Lower leg skin (tissue), 4 donors: ENCODE measurements around the gene OR5B12. TPM values are rescaled to one million over a fixed set of nuclear protein-coding genes. Genes with fewer than 3 reads are reported as not detected.
"Not testable (repeated sequence)": the region's sequence is repeated elsewhere in the genome, so short reads cannot be mapped to it uniquely, and the experiment has no call there.

Experiments used
- DNase-seq, 2 donors: peaks; one replicate each; pipeline ENCODE4 v3.0.0-alpha.2; 2019; ENCODE audit warnings: low spot score in 2 of 2
- H3K4me3 ChIP-seq: fragments of 200-600 bp; sonication (generic); 2 replicates; pipeline ENCODE4 v1.5.1; 2017; ENCODE audit warnings: mild to moderate bottlenecking, low read depth; ENCODE audit not compliant: poor library complexity, severe bottlenecking
- POLR2A ChIP-seq, 2 donors: fragments of 450-650 bp; IDR thresholded peaks; one replicate each; pipeline ENCODE4 v1.6.1; 2016 to 2017; ENCODE audit warnings: antibody characterized with exemption in 2 of 2, mild to moderate bottlenecking in 1 of 2, moderate library complexity in 1 of 2
- WGBS, 2 donors: methylation state at CpG; one replicate each; pipeline ENCODE4 v1.1.5; 2018; 5-methylcytosine and 5-hydroxymethylcytosine counted together
- intact Hi-C: fragments of 100-400 bp; cut with DNase I; formaldehyde crosslinking; loops from one replicate; pipeline ENCODE4 v1.15.0; 2023; ENCODE audit warnings: low total_unique reads
- total RNA-seq, 4 donors: library from RNA; depleted of rRNA; stranded (reverse); fragments of >200 nt; gene quantifications; one replicate each; pipeline ENCODE4 v1.1.0, GENCODE V29; 2016
- TF ChIP-seq, protein P1 (sequence below), 3 donors: fragments of 450-650 bp; IDR thresholded peaks; one replicate each; pipeline ENCODE4 v1.5.1; 2016; ENCODE audit warnings: antibody characterized with exemption in 3 of 3, mild to moderate bottlenecking in 3 of 3, moderate library complexity in 2 of 3

The OR5B12 gene
- total RNA-seq, 4 donors from 2014 or later = not detected

DNA sequence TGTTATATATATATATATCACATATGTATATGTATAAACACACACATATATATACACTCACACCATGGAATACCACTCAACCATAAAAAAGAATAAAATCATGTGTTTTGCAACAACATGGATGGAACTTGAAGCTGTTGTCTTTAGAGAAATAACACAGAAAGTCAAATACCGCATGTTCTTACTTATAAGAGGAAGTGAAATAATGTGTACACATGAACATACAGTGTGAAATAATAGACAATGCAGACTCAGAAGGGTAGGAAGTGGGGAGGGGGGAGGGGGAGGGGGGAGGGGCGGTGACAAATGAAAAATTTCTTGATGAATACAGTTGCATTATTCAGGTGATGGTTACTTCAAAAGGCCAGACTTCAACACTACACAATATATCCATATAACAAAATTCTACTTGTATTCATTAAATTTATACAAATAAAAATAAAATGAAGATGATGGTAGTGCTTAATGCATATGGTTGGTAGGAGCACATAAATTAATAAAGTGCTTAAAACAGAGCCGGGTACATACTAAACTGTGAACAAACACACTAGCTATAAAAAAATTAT, 8.3 kb downstream of the OR5B12 start:
- intact Hi-C loops = no loop called here
- 73 to 79% methylated on average over 3 of the region's 3 CpGs for WGBS, 2 donors
- no peak for DNase-seq
- no peak for TF ChIP-seq POLR2A (IDR thresholded peaks at IDR 0.05)
- TF ChIP-seq, protein P1, sequence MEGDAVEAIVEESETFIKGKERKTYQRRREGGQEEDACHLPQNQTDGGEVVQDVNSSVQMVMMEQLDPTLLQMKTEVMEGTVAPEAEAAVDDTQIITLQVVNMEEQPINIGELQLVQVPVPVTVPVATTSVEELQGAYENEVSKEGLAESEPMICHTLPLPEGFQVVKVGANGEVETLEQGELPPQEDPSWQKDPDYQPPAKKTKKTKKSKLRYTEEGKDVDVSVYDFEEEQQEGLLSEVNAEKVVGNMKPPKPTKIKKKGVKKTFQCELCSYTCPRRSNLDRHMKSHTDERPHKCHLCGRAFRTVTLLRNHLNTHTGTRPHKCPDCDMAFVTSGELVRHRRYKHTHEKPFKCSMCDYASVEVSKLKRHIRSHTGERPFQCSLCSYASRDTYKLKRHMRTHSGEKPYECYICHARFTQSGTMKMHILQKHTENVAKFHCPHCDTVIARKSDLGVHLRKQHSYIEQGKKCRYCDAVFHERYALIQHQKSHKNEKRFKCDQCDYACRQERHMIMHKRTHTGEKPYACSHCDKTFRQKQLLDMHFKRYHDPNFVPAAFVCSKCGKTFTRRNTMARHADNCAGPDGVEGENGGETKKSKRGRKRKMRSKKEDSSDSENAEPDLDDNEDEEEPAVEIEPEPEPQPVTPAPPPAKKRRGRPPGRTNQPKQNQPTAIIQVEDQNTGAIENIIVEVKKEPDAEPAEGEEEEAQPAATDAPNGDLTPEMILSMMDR (IDR thresholded peaks at IDR 0.05) = no peak
- H3K4me3 ChIP-seq = no peak overlapping the region

DNA sequence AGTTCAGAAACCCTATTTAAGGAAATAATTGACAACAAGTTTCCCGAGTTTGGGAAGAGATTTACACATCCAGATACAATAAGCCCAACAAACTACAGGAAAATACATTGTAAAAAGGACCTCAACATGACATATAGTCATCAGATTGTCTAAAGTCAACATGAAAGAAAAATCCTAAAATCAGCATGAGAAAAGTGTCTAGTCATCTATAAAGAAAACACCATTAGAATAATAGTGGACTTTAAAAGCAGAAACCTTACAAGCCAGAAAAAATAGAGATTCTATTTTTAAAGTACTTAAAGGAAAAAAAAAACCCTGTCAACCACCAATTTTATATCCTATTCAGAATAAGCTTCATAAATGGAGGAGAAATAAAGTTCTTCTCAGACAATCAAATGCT, 12.8 kb downstream of the OR5B12 start:
- TF ChIP-seq, protein P1 (IDR thresholded peaks at IDR 0.05) = no peak
- TF ChIP-seq POLR2A (IDR thresholded peaks at IDR 0.05) = no peak
- intact Hi-C loops = no loop called here
- H3K4me3 ChIP-seq = no peak overlapping the region
- no peak for DNase-seq
- WGBS, 2 donors = 39 to 63% methylated on average over 1 of the region's 1 CpG

DNA sequence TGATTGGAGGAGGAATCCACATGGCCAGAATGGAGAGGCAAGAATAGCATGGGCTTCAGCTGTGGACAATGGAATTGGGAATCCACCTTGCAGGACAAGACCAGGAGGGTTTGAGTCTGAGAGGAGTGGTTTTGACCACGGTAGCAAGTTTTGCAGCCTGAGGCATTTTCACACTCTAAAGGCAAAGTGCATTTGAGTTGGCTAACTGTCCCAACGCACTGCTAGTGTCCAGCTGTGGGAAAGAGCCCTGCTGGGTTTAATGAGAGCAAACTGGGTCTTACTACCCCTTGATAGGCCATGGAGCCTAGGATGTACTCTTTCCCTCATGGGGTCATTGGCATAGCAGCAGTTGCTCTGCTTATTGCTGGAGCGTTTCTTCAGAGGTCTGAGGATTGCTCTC, 14.0 kb downstream of the OR5B12 start, which contains the start of gene OR5B2:
TSS of gene OR5B2 (minus strand) at position 101 of the 400 bp plus-strand sequence. CDS start 4,860 bp downstream, outside the sequence.
- DNase-seq = no peak
- 61 to 72% methylated on average over 3 of the region's 3 CpGs for WGBS, 2 donors
- intact Hi-C loops = no loop called here
- no peak for TF ChIP-seq POLR2A (IDR thresholded peaks at IDR 0.05)
- TF ChIP-seq, protein P1 (IDR thresholded peaks at IDR 0.05) = no peak
- H3K4me3 ChIP-seq = no peak within 1 kb of the TSS

DNA sequence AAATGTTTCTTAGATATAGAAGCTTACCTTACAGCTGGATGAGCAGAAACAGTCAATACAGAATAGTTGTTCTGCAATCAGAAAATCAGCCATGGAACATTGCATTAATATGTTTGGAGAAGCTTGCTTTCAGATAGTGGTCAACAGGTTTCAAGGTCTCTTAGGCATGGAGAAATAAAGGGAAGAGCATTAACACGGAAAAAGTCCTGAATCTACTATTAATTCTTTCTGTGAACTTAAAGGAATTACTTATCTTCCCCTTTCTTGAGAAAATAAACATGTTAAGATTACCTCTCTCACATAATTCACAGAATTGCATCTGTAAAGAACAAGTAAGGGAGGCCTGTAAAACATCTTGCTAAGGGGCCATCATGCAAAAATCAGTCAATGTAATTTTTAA, 35.3 kb downstream of the OR5B12 start, which contains the start of gene OR5B3:
TSS of gene OR5B3 (minus strand) at position 101 of the 400 bp plus-strand sequence. CDS start 3,465 bp downstream, outside the sequence.
- H3K4me3 ChIP-seq = no peak within 1 kb of the TSS
- intact Hi-C loops = no loop called here
- TF ChIP-seq, protein P1 (IDR thresholded peaks at IDR 0.05) = no peak
- no peak for TF ChIP-seq POLR2A (IDR thresholded peaks at IDR 0.05)
- 76 to 77% methylated on average over 1 of the region's 1 CpG for WGBS, 2 donors
- no peak for DNase-seq

DNA sequence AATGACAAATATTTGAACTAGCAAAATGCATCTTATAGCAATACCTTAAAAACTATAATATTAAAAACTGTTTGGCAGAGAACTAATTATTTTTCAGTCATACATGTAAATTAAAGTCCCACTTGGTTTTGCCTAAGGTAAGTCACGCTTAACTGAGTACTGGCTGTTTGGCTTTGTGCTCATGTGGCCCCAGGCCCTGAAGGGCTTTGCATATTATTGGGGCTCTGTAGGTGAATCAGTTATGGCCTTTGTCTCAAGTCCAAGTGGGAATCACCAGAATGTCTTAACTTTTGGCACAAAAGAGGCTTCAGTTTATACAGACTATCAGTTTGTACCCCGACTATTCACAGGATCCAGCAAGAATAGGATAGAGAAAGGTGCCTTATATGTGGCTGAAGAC, 42.4 kb downstream of the OR5B12 start:
- H3K4me3 ChIP-seq, DNase-seq, intact Hi-C loops: not testable (repeated sequence)
- 88% methylated on average over 1 of the region's 2 CpGs; no CpG with 5 or more reads in 1 of the 2 donors for WGBS, 2 donors

DNA sequence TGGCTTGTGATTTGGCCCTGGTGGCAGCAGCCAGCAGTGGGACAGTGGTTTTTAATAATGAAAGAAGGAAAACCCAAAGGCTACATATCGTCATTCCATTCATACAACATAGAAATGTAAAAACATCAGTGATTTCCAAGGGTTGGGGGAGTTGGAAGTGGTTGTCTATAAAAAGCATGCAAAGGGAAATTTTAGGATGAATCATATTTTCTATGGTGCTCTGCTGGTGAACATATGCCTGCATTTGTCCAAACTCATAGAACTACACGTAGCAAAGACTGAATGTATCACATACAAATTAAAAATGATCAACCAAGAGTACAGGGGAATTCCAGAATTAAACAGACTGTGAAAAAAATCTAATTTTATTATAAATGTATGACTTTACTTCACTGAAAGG, 46.5 kb downstream of the OR5B12 start:
- no peak overlapping the region for H3K4me3 ChIP-seq
- 41 to 60% methylated on average over 2 of the region's 2 CpGs for WGBS, 2 donors
- TF ChIP-seq, protein P1 (IDR thresholded peaks at IDR 0.05) = no peak
- TF ChIP-seq POLR2A (IDR thresholded peaks at IDR 0.05) = no peak
- intact Hi-C loops = no loop called here
- no peak for DNase-seq
